PC-3 (cell line): ENCODE data around the gene PPARGC1A. TPM values are rescaled to one million over a fixed set of nuclear protein-coding genes. Genes with fewer than 3 reads are reported as not detected.

Experiments used
- ATAC-seq: fragments of 200-7000 bp; cut with Tn5 transposase; 2 replicates; pipeline ENCODE4 v1.9.1; 2020; ENCODE audit warnings: mild to moderate bottlenecking, moderate library complexity
- BruUV-seq: library from RNA; stranded (reverse); fragments of 400-500 nt; replicated peaks from 2 replicates; lab custom pipeline; 2021; lab: Mats Ljungman, UMichigan
- CTCF ChIA-PET: fragments of 300-600 bp; sonication (Branson Sonifier 250); formaldehyde crosslinking; loops from one replicate; lab custom pipeline; 2022; ENCODE audit warnings: antibody characterized with exemption; lab: Charles Lee
- POLR2A ChIA-PET: fragments of 300-600 bp; sonication (Branson Sonifier 250); formaldehyde crosslinking; loops from one replicate; lab custom pipeline; 2022; ENCODE audit warnings: antibody characterized with exemption; ENCODE audit not compliant: unreplicated experiment; lab: Charles Lee
- DNase-seq: peaks from one replicate; pipeline ENCODE4 v3.0.0-alpha.2; 2015
- H2AFZ ChIP-seq: fragments of 300-600 bp; sonication (generic); 2 replicates; pipeline ENCODE4 v1.6.0; 2016; ENCODE audit warnings: antibody characterized with exemption, low read length
- H3F3A ChIP-seq: fragments of 300-600 bp; sonication (generic); one replicate; pipeline ENCODE4 v1.6.0; 2017; ENCODE audit warnings: antibody characterized with exemption, low read length, control low read depth, mild to moderate bottlenecking; ENCODE audit not compliant: unreplicated experiment
- H3K27ac ChIP-seq: fragments of 300-600 bp; sonication (generic); 2 replicates; pipeline ENCODE4 v1.5.1; 2016; ENCODE audit warnings: mild to moderate bottlenecking, low read length
- H3K27me3 ChIP-seq: fragments of 300-600 bp; sonication (generic); 2 replicates; pipeline ENCODE4 v1.6.1; 2016; ENCODE audit warnings: low read length, mixed read lengths
- H3K36me3 ChIP-seq: fragments of 300-600 bp; sonication (generic); 2 replicates; pipeline ENCODE4 v1.6.1; 2016; ENCODE audit warnings: low read depth, mixed run types, low read length, mixed read lengths
- H3K4me1 ChIP-seq: fragments of 300-600 bp; sonication (generic); 2 replicates; pipeline ENCODE4 v1.5.1; 2016; ENCODE audit warnings: low read length; ENCODE audit not compliant: insufficient read depth
- H3K4me2 ChIP-seq: fragments of 300-600 bp; sonication (generic); 2 replicates; pipeline ENCODE4 v1.6.0; 2016; ENCODE audit warnings: low read length
- H3K4me3 ChIP-seq: fragments of 300-600 bp; sonication (generic); 2 replicates; pipeline ENCODE4 v1.5.1; 2016; ENCODE audit warnings: mild to moderate bottlenecking, low read length, mixed read lengths
- H3K79me2 ChIP-seq: fragments of 300-600 bp; sonication (generic); 2 replicates; pipeline ENCODE4 v1.6.1; 2017; ENCODE audit warnings: low read length, mixed read lengths
- H3K9ac ChIP-seq: fragments of 300-600 bp; sonication (generic); 2 replicates; pipeline ENCODE4 v1.6.0; 2016; ENCODE audit warnings: mild to moderate bottlenecking, low read length
- H3K9me2 ChIP-seq: fragments of 300-600 bp; sonication (generic); replicated peaks from 2 replicates; pipeline ENCODE4 v1.6.1; 2016; ENCODE audit warnings: mixed run types, low read length, mixed read lengths
- H3K9me3 ChIP-seq: fragments of 300-600 bp; sonication (generic); 2 replicates; pipeline ENCODE4 v1.6.1; 2016; ENCODE audit warnings: low read length, mixed read lengths
- H4K20me1 ChIP-seq: fragments of 300-600 bp; sonication (generic); 2 replicates; pipeline ENCODE4 v1.6.1; 2016; ENCODE audit warnings: low read length, mixed read lengths
- EZH2 ChIP-seq: fragments of 300-600 bp; sonication (generic); IDR thresholded peaks from one replicate; pipeline ENCODE4 v1.6.1; 2017; ENCODE audit warnings: antibody characterized with exemption, mild to moderate bottlenecking, low read length; ENCODE audit not compliant: unreplicated experiment
- EZH2phosphoT487 ChIP-seq: fragments of 300-600 bp; sonication (generic); IDR thresholded peaks from 2 replicates; pipeline ENCODE4 v1.6.1; 2018; ENCODE audit warnings: mild to moderate bottlenecking, antibody characterized with exemption, low read length, borderline replicate concordance
- intact Hi-C: fragments of 100-400 bp; cut with micrococcal nuclease; formaldehyde crosslinking; loops from 2 replicates; pipeline ENCODE4 v1.9.0; 2023
- total RNA-seq: library from RNA; depleted of rRNA; stranded (reverse); fragments of >200 nt; gene quantifications from 2 replicates; pipeline ENCODE4 v1.2.3, GENCODE V29; 2014
- TF ChIP-seq, protein P1 (sequence below): fragments of 300-600 bp; sonication (generic); conservative IDR thresholded peaks from 2 replicates; pipeline ENCODE4 v1.5.1; 2017; ENCODE audit warnings: antibody characterized with exemption, low read depth, mild to moderate bottlenecking, low read length

The PPARGC1A gene
- total RNA-seq, 1 experiment from 2014 or later: not detected

GRCh38 chr4:23875317-23875716, 14.5 kb downstream of the PPARGC1A start:
- Histone ChIP-seq H3K36me3 (no peaks in the 10 kb centered on the region), H3K9ac (no peak overlapping the region), H3K27ac (no peak overlapping the region), H3K4me2 (no peak overlapping the region), H3K4me3 (no peak overlapping the region), H3K27me3 (peaks cover 19% of the 10 kb centered on the region), H3K79me2 (no peaks in the 10 kb centered on the region), H3K9me3 (no peaks in the 10 kb centered on the region), H4K20me1 (no peaks in the 10 kb centered on the region), H3K4me1 (no peaks in the 10 kb centered on the region), H3K9me2 (no peaks in the 10 kb centered on the region), H2AFZ (no peak overlapping the region), H3F3A (no peaks in the 10 kb centered on the region)
- no TSS peak for BruUV-seq
- TF ChIP-seq EZH2phosphoT487: no peak
- TF ChIP-seq, protein P1, sequence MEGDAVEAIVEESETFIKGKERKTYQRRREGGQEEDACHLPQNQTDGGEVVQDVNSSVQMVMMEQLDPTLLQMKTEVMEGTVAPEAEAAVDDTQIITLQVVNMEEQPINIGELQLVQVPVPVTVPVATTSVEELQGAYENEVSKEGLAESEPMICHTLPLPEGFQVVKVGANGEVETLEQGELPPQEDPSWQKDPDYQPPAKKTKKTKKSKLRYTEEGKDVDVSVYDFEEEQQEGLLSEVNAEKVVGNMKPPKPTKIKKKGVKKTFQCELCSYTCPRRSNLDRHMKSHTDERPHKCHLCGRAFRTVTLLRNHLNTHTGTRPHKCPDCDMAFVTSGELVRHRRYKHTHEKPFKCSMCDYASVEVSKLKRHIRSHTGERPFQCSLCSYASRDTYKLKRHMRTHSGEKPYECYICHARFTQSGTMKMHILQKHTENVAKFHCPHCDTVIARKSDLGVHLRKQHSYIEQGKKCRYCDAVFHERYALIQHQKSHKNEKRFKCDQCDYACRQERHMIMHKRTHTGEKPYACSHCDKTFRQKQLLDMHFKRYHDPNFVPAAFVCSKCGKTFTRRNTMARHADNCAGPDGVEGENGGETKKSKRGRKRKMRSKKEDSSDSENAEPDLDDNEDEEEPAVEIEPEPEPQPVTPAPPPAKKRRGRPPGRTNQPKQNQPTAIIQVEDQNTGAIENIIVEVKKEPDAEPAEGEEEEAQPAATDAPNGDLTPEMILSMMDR: no peak
- no peak for TF ChIP-seq EZH2
- POLR2A ChIA-PET: interaction anchor here (0.6 kb wide), 1 partner anchor 68 kb away, joined by 4 read pairs; no protein-coding TSS in a partner anchor
- ATAC-seq: no peak
- CTCF ChIA-PET: no interaction called here
- intact Hi-C loops: no loop called here
- DNase-seq: no peak

DNA sequence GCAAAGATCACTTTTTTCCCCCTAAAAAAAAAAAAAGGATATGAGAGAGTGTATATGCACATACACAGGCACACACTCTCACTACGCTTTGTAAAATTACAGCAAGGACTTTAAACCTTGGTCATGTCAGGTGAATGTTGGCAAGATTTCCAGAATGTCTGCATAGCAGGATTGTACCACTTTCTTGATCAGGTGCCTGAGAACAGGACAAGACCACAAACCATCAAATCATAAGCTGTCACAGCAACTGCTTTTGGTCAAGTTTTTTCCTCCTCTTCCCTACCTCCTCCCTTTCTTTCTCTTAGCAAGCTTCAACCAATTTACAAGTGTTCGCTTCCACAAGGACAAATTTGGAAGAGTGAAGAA, 15.3 kb downstream of the PPARGC1A start:
- no peak overlapping the region for H2AFZ ChIP-seq

More for the DNA sequence above, 15.3 kb downstream of the PPARGC1A start:
- no peak overlapping the region for H3K4me2 ChIP-seq
- H4K20me1 ChIP-seq: no peaks in the 10 kb centered on the region
- no peaks in the 10 kb centered on the region for H3K79me2 ChIP-seq
- POLR2A ChIA-PET: no interaction called here
- H3K27me3 ChIP-seq: peaks cover 15% of the 10 kb centered on the region
- H3K9me3 ChIP-seq: no peaks in the 10 kb centered on the region
- CTCF ChIA-PET: no interaction called here
- no peaks in the 10 kb centered on the region for H3K36me3 ChIP-seq
- no peaks in the 10 kb centered on the region for H3K9me2 ChIP-seq
- no peaks in the 10 kb centered on the region for H3K4me1 ChIP-seq
- no peaks in the 10 kb centered on the region for H3F3A ChIP-seq
- BruUV-seq: no TSS peak
- intact Hi-C loops: no loop called here
- H3K9ac ChIP-seq: no peak overlapping the region
- no peak for DNase-seq
- no peak overlapping the region for H3K27ac ChIP-seq
- TF ChIP-seq EZH2 (no peak), EZH2phosphoT487 (no peak)
- TF ChIP-seq, protein P1: no peak
- no peak overlapping the region for H3K4me3 ChIP-seq
- ATAC-seq: no peak
